Choroid plexus epithelial cell (primary cell): Measurements from ENCODE around the gene CABP7.

ENCODE experiments used
- DNase-seq: peaks from one replicate; pipeline ENCODE4 v3.0.0-alpha.2; 2010; ENCODE audit warnings: low read depth
- H3K4me3 ChIP-seq: 2 replicates; pipeline ENCODE4 v1.5.1; 2011; ENCODE audit warnings: low read depth, mild to moderate bottlenecking, control low read depth, low read length, moderate library complexity
- CTCF ChIP-seq: conservative IDR thresholded peaks from 2 replicates; pipeline ENCODE4 v1.5.1; 2011; ENCODE audit warnings: low read depth, mild to moderate bottlenecking, control low read depth, inconsistent platforms, low read length, moderate library complexity

The CABP7 gene

DNA sequence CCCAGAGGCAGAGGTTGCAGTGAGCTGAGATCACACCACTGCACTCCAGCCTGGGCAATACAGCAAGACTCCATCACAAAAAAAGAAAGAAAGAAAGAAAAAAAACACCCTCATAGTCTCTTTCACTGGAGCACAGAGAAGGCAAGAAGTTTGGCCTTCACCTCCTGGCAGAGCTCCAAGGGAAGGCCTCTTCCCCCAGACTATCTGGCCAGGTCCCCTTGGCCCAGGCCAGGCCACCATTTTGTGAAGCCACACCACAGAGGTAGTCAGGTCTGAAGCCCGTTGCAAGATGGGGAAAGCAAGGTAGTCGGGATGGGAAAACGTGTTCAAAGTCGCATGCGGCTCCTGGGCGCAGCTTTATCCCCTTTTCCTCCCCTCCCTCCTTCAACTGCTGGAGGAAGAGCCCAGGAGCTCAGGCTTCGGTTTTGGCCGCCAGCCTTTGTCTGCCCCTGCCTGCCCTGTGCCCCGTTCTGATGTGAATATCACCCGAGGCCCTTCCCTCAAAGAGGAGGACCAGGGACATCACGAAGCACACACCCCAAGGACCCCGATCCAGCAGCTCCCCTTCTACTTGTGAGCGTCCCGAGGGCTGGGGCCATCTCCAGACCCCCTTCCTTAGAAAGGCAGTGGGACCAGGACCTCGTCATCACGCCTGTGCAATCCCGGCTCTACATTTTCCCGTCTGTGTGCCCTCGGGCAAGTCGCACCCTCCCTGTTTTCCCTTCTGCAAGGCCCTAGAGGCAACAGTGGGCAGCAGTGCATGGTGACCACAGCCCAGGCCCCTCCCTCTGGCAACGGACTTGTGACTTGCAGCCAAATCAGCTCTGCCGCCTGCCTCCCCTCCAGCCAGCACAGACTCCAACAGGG lies 17.7 kb downstream of the CABP7 start:
- DNase-seq: no peak
- no peak overlapping the region for H3K4me3 ChIP-seq
- TF ChIP-seq CTCF: no peak

DNA sequence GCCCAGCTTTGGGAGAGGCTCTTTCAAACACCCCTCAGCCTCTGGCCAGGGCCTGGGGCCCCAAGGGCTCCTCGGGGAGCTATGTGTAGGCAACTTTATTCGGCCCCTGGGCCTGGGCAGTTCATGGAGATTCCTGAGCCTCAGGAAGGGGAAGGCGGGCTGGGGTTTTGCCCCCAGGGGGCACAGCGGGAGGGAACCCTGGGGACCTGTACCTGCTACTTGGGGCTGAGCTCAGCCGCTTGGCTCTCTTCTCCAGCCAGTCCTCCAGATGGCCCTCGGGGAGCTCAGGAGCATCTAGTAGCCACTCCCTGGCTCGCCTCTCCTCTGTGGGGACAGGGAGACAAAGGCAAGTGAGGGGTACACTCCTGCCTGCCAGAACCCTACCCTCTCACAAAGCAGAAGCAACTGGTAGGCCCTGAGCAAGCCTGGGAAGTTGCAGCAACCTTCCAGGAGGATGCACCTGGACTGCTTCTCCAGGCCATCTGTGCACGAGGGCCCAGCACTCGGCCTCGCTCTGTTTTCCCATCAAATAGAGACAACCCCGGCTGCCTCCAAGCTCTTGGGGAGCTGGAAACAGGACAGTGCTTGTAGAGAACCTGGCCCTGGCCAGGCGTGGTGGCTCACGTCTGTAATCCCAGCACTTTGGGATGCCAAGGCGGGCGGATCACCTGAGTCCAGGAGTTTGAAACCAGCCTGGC lies 18.5 kb downstream of the CABP7 start:
- H3K4me3 ChIP-seq: no peak overlapping the region
- no peak for TF ChIP-seq CTCF

GRCh38 chr22:29739346-29739875 lies 19.6 kb downstream of the CABP7 start:
- no peak for DNase-seq
- H3K4me3 ChIP-seq: no peak overlapping the region
- no peak for TF ChIP-seq CTCF

More for the DNA sequence above, 18.5 kb downstream of the CABP7 start:
- no peak for DNase-seq

DNA sequence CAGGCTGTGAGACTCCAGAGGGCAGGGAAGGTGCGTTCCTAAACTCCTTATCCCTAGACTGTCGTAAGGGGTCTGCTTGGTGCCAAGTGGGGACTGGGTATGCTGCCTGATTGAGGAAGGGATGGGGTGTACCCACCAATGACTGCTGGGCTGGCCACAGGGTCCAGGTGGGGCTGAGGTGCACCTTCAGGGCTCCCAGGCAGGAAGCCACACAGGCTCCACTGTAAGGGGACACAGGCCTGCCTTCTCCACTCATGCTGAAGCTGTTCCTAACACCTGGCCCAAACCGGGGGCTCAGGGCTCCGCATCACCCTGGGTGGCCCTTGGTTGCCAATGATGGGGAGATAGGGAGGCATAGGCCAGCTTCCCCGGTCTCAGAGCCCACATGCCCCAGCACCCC lies 20.4 kb downstream of the CABP7 start:
- no peak overlapping the region for H3K4me3 ChIP-seq
- DNase-seq: no peak
- TF ChIP-seq CTCF: no peak

GRCh38 chr22:29741926-29742325 lies 22.1 kb downstream of the CABP7 start:
- DNase-seq: no peak
- TF ChIP-seq CTCF: no peak
- H3K4me3 ChIP-seq: no peak overlapping the region

DNA sequence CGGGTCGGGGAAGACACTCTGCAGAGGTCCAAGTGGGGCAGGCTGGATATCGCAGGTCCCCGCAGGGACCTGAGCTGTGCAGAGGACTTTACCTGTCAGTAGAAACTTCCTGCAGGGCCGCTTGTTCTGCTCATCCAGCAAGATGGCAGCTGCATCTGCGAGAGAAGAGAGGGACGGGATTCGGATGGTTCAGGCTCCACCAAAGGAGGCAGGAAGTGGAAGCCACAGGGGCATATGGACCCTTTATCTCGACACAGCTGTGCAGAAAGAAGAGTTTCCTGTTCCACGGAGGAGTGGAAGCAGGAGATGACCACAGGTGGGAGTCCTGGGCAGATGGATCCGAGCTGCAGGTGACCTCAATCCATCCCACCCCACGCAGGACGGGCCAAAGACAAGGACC lies 22.5 kb downstream of the CABP7 start:
- H3K4me3 ChIP-seq: no peak overlapping the region
- no peak for TF ChIP-seq CTCF
- DNase-seq: no peak
